RCC 7860 (cell line): ENCODE data around the gene GFI1.
A peak's percentile ranks its signal among the peaks of the same experiment; 100 is the strongest.
"Not testable (repeated sequence)": the region's sequence is repeated elsewhere in the genome, so short reads cannot be mapped to it uniquely, and the experiment has no call there.

Source experiments
- DNase-seq: peaks from one replicate; pipeline ENCODE4 v3.0.0-alpha.2; 2015; ENCODE audit warnings: low spot score
- FAIRE-seq: peaks from 2 replicates; lab custom pipeline; 2012; peaks lifted over from hg19 to GRCh38; lab: Jason Lieb, UNC

Gene GFI1

GRCh38 chr1:92486251-92487077 is at the start of gene GFI1:
Gene GFI1, minus strand, starts transcription at chr1:92486925. Its CDS starts 3,438 bp downstream, at chr1:92483487.
- no peak for DNase-seq
- no peak for FAIRE-seq

- DNase-seq, FAIRE-seq: not testable (repeated sequence)
These were observed 45.6 kb upstream of the GFI1 start for GRCh38 chr1:92532371-92532770.

GRCh38 chr1:92531939-92532338 is 45.2 kb upstream of the GFI1 start:
- not testable (repeated sequence) for FAIRE-seq, DNase-seq

GRCh38 chr1:92527670-92528069 is 40.9 kb upstream of the GFI1 start:
- FAIRE-seq (no peak), DNase-seq (no peak)

- FAIRE-seq, DNase-seq: not testable (repeated sequence)
These were observed 38.3 kb upstream of the GFI1 start for GRCh38 chr1:92524944-92525590.

GRCh38 chr1:92519043-92519442 is 32.3 kb upstream of the GFI1 start:
- DNase-seq (no peak), FAIRE-seq (no peak)

- DNase-seq = no peak
These were observed 29.8 kb upstream of the GFI1 start for GRCh38 chr1:92516574-92516973.

GRCh38 chr1:92515796-92516201 is 29.1 kb upstream of the GFI1 start:
- no peak for DNase-seq
- no peak for FAIRE-seq

More at GRCh38 chr1:92516574-92516973, 29.8 kb upstream of the GFI1 start:
- no peak for FAIRE-seq

- DNase-seq (no peak), FAIRE-seq (no peak)
These were observed 24.8 kb upstream of the GFI1 start for GRCh38 chr1:92511541-92511940.

- no peak for DNase-seq
- FAIRE-seq = no peak
These were observed 22.9 kb upstream of the GFI1 start for GRCh38 chr1:92509619-92510018.

GRCh38 chr1:92505015-92505692 is 18.4 kb upstream of the GFI1 start:
- no peak for DNase-seq
- no peak for FAIRE-seq

- no peak for FAIRE-seq
- no peak for DNase-seq
These were observed 17.7 kb upstream of the GFI1 start for GRCh38 chr1:92504291-92505014.

GRCh38 chr1:92503926-92504285 is 17.2 kb upstream of the GFI1 start:
- no peak for DNase-seq
- FAIRE-seq = no peak

GRCh38 chr1:92503043-92503925 is 16.6 kb upstream of the GFI1 start:
- DNase-seq (no peak), FAIRE-seq (no peak)

GRCh38 chr1:92502247-92502646 is 15.5 kb upstream of the GFI1 start:
- DNase-seq = peak; percentile 23
- no peak for FAIRE-seq

GRCh38 chr1:92500552-92500951 is 13.8 kb upstream of the GFI1 start:
- DNase-seq (no peak), FAIRE-seq (no peak)

GRCh38 chr1:92495392-92496063 is 8.8 kb upstream of the GFI1 start:
- DNase-seq = no peak
- no peak for FAIRE-seq

- DNase-seq (no peak), FAIRE-seq (no peak)
These were observed 7.9 kb upstream of the GFI1 start for GRCh38 chr1:92494485-92495141.

GRCh38 chr1:92493139-92493538 is 6.4 kb upstream of the GFI1 start:
- DNase-seq (no peak), FAIRE-seq (no peak)
